Mesendoderm (in vitro differentiated cells): ENCODE results near the gene ANAPC16.
"Not testable (repeated sequence)": the region's sequence is repeated elsewhere in the genome, so short reads cannot be mapped to it uniquely, and the experiment has no call there.

Experiments
- DNase-seq: peaks from one replicate; pipeline ENCODE4 v3.0.0; 2013
- H2AK5ac ChIP-seq: 2 replicates; pipeline ENCODE4 v1.6.1; 2013; ENCODE audit warnings: low read length, inconsistent platforms
- H2BK120ac ChIP-seq: 2 replicates; pipeline ENCODE4 v1.6.1; 2013; ENCODE audit warnings: low read depth, mild to moderate bottlenecking, low read length, moderate library complexity, mixed read lengths
- H2BK15ac ChIP-seq: replicated peaks from 2 replicates; pipeline ENCODE4 v1.6.1; 2013; ENCODE audit warnings: low read depth, mild to moderate bottlenecking, moderate library complexity
- H2BK5ac ChIP-seq: 2 replicates; pipeline ENCODE4 v1.6.1; 2013; ENCODE audit warnings: low read length, inconsistent platforms
- H3K18ac ChIP-seq: 2 replicates; pipeline ENCODE4 v1.6.1; 2013; ENCODE audit warnings: mild to moderate bottlenecking, low read length, mixed read lengths
- H3K23ac ChIP-seq: one replicate; pipeline ENCODE4 v1.6.1; 2013; ENCODE audit warnings: low read length
- H3K27ac ChIP-seq: 2 replicates; pipeline ENCODE4 v1.5.1; 2013; ENCODE audit warnings: low read depth, mild to moderate bottlenecking, inconsistent platforms, low read length, moderate library complexity
- H3K27me3 ChIP-seq: 2 replicates; pipeline ENCODE4 v1.6.1; 2013; ENCODE audit warnings: low read length, control low read depth, mild to moderate bottlenecking, inconsistent platforms; ENCODE audit not compliant: insufficient read depth, poor library complexity
- H3K36me3 ChIP-seq: 2 replicates; pipeline ENCODE4 v1.6.1; 2013; ENCODE audit warnings: low read length, inconsistent platforms; ENCODE audit not compliant: control insufficient read depth, insufficient read depth
- H3K4ac ChIP-seq: one replicate; pipeline ENCODE4 v1.6.1; 2013; ENCODE audit warnings: low read depth, mild to moderate bottlenecking, low read length, moderate library complexity
- H3K4me1 ChIP-seq: 2 replicates; pipeline ENCODE4 v1.6.1; 2013; ENCODE audit warnings: low read depth, low read length, inconsistent platforms; ENCODE audit not compliant: control insufficient read depth
- H3K4me2 ChIP-seq: 2 replicates; pipeline ENCODE4 v1.6.1; 2013; ENCODE audit warnings: low read length
- H3K4me3 ChIP-seq: 2 replicates; pipeline ENCODE4 v1.5.1; 2013; ENCODE audit warnings: mild to moderate bottlenecking, low read length
- H3K56ac ChIP-seq: one replicate; pipeline ENCODE4 v1.6.1; 2013; ENCODE audit warnings: low read length
- H3K79me1 ChIP-seq: 2 replicates; pipeline ENCODE4 v1.6.1; 2013; ENCODE audit warnings: low read length, inconsistent platforms
- H3K79me2 ChIP-seq: 2 replicates; pipeline ENCODE4 v1.6.1; 2013; ENCODE audit warnings: mild to moderate bottlenecking, low read length; ENCODE audit not compliant: control insufficient read depth, insufficient read depth
- H3K9ac ChIP-seq: 2 replicates; pipeline ENCODE4 v1.6.1; 2013; ENCODE audit warnings: low read length, inconsistent platforms
- H4K5ac ChIP-seq: one replicate; pipeline ENCODE4 v1.6.1; 2013; ENCODE audit warnings: low read length
- H4K8ac ChIP-seq: one replicate; pipeline ENCODE4 v1.6.1; 2013; ENCODE audit warnings: low read depth, mild to moderate bottlenecking, control low read depth, low read length, moderate library complexity
- WGBS: extraction: QIAGEN DNeasy Blood & Tissue Kit; methylation state at CpG from one replicate; pipeline ENCODE4 v1.1.7; 2013; ENCODE audit warnings: low lambda C conversion rate, missing lambda C conversion rate; ENCODE audit not compliant: insufficient coverage; ENCODE audit errors: extremely low coverage; 5-methylcytosine and 5-hydroxymethylcytosine counted together

ANAPC16 gene

DNA sequence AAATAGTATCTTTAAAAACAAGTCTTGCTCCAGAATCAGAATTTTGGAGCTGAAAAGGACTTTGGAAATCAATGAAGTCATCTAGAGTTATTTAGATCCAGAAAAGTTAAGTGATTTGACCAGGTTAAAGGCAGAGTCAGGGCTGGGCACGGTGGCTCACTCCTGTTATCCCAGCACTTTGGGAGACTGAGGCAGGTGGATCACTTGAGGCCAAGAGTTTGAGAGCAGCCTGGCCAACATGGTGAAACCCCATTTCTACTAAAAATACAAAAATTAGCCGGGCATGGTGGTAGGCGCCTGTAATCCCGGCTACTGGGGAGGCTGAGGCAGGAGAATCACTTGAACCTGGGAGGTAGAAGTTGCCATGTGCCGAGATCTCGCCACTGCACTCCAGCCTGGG lies 8.4 kb downstream of the ANAPC16 start:
- H3K4me2 ChIP-seq, H2BK15ac ChIP-seq, H3K79me1 ChIP-seq, DNase-seq, H2BK5ac ChIP-seq, H2AK5ac ChIP-seq, H3K27me3 ChIP-seq, H3K18ac ChIP-seq, H3K4ac ChIP-seq, H3K4me3 ChIP-seq, H3K4me1 ChIP-seq, H3K79me2 ChIP-seq, H2BK120ac ChIP-seq, H3K36me3 ChIP-seq, H4K8ac ChIP-seq, H3K56ac ChIP-seq, H4K5ac ChIP-seq, H3K27ac ChIP-seq, H3K9ac ChIP-seq, H3K23ac ChIP-seq: not testable (repeated sequence)
- no CpG with 5 or more reads among the region's 6 CpGs for WGBS

- Histone ChIP-seq H3K79me1 (peaks cover 12% of the 10 kb centered on the region), H3K79me2 (peaks cover 3% of the 10 kb centered on the region), H3K4me3 (no peak overlapping the region), H3K4me2 (no peak overlapping the region), H3K23ac (no peak overlapping the region), H3K27me3 (no peaks in the 10 kb centered on the region), H3K4me1 (peaks cover 7% of the 10 kb centered on the region), H3K56ac (no peak overlapping the region), H4K5ac (no peak overlapping the region), H2BK15ac (no peak overlapping the region), H2BK120ac (no peak overlapping the region), H3K27ac (no peak overlapping the region), H4K8ac (no peak overlapping the region), H3K18ac (no peak overlapping the region), H2AK5ac (no peak overlapping the region), H3K9ac (no peak overlapping the region), H2BK5ac (no peak overlapping the region), H3K4ac (no peak overlapping the region), H3K36me3 (peaks cover 6% of the 10 kb centered on the region)
- no CpG with 5 or more reads among the region's 6 CpGs for WGBS
- DNase-seq: no peak
Measured at GRCh38 chr10:72226418-72227027, 10.7 kb downstream of the ANAPC16 start.

DNA sequence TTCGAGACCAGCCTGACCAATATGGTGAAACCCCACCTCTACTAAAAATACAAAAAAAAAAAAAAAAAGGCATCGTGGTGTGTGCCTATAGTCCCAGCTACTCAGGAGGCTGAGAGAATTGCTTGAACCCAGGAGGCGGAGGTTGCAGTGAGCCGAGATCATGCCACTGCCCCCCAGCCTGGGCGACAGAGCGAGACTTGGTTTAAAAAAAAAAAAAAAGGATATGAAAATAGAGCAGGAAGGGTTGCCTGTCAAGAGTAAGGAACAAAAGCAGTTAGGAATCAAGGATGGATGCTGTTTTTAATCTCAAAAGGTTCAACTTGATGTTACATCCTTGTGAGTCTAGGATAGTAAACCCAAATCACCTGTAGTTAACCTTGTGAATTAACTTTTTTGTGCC lies 12.0 kb downstream of the ANAPC16 start:
- H3K18ac ChIP-seq: no peak overlapping the region
- no peak overlapping the region for H2BK5ac ChIP-seq
- H3K9ac ChIP-seq: no peak overlapping the region
- peaks cover 3% of the 10 kb centered on the region for H3K79me2 ChIP-seq
- no peak overlapping the region for H2BK120ac ChIP-seq
- H3K79me1 ChIP-seq: peaks cover 12% of the 10 kb centered on the region
- H2BK15ac ChIP-seq: no peak overlapping the region
- H3K4me2 ChIP-seq: no peak overlapping the region
- H3K4me3 ChIP-seq: no peak overlapping the region
- H3K36me3 ChIP-seq: peaks cover 6% of the 10 kb centered on the region
- WGBS: no CpG with 5 or more reads among the region's 6 CpGs
- H2AK5ac ChIP-seq: no peak overlapping the region
- no peaks in the 10 kb centered on the region for H3K27me3 ChIP-seq
- H3K4me1 ChIP-seq: peaks cover 7% of the 10 kb centered on the region
- H3K4ac ChIP-seq: no peak overlapping the region
- H4K8ac ChIP-seq: no peak overlapping the region
- H3K56ac ChIP-seq: no peak overlapping the region
- DNase-seq: no peak
- no peak overlapping the region for H3K23ac ChIP-seq
- no peak overlapping the region for H4K5ac ChIP-seq
- peak overlapping the region; percentile 62 for H3K27ac ChIP-seq

DNA sequence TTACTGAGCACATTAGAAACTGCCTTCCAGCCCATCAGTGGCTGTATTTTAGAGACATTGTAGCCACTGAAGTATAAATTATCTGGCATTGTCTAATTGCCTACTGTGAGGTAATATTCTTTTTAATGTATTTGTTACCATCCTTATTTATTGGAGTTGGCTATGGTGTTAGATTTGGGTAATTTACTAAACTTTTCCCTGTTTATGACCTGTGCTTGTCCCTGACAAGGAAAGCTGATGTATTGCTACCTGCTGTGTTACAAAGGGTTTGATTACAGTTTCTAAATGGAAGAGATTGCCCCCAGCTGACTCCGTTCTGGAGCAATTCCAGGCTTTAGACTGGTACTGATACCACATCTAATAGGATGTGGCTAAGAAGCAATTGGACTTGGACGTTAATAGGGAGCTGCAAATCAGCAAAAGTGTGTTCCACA lies 12.5 kb downstream of the ANAPC16 start:
- Histone ChIP-seq H3K4me3 (no peak overlapping the region), H2BK5ac (no peak overlapping the region), H2AK5ac (no peak overlapping the region), H3K4me1 (peaks cover 7% of the 10 kb centered on the region), H3K79me1 (peaks cover 12% of the 10 kb centered on the region), H3K36me3 (peaks cover 6% of the 10 kb centered on the region), H2BK120ac (no peak overlapping the region), H3K27me3 (no peaks in the 10 kb centered on the region), H3K23ac (no peak overlapping the region), H3K4ac (no peak overlapping the region), H3K27ac (peak overlapping the region; percentile 62), H3K4me2 (no peak overlapping the region), H2BK15ac (no peak overlapping the region), H4K5ac (no peak overlapping the region), H3K9ac (no peak overlapping the region), H4K8ac (no peak overlapping the region), H3K56ac (no peak overlapping the region), H3K79me2 (peaks cover 3% of the 10 kb centered on the region), H3K18ac (no peak overlapping the region)
- DNase-seq: peak; percentile 39
- no CpG with 5 or more reads among the region's 2 CpGs for WGBS

DNA sequence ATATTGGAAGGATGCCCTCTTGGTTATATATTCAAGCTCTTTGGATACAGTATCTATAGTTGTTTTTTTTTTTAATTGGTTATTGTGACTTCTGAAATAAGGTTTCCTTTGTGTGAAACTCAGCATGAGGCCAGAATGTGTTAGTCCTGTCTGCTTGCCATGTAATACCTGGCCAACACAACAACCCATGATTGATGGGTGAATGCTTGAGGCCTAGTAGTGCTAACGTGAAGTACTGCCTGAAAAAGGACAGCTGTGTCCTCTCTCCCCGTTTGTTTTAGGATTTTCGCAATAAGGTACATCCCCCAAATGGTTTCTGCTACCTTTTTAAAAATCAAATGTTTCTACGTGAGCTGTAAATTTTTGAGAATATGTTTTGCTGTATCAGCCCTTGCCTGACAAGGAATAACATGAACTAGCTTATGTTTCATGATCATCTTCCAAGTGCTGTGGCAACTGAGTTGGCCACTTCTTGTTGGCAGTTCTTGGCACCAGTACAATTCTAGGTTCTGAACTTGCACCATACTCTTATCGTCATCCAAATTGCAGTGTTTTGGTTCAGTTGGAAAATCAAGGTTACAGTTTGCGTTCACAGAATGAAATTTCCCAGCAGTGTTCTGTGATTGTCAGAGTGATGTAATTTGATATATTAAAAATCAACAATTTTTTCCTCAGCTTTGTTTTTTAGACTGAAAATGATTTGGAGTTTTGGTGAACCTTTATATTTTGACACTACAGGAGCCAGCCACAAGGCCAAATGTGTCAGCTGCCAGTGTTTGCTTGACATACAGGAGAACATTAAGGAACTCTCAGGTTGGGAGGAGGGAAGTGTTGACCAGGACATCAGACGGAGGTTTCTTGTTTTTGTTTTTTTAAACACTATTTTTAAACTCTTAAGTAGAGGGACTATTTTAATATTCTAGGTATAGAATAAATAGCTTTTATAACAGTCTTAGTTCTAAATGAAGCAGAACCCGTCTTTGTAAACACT lies 13.7 kb downstream of the ANAPC16 start:
- H4K5ac ChIP-seq: no peak overlapping the region
- H3K79me1 ChIP-seq: peaks cover 10% of the 10 kb centered on the region
- H3K23ac ChIP-seq: no peak overlapping the region
- no peak overlapping the region for H2BK5ac ChIP-seq
- H3K4ac ChIP-seq: no peak overlapping the region
- no CpG with 5 or more reads among the region's 8 CpGs for WGBS
- no peak overlapping the region for H3K27ac ChIP-seq
- peaks cover 3% of the 10 kb centered on the region for H3K79me2 ChIP-seq
- H3K9ac ChIP-seq: peak overlapping the region; percentile 39
- H3K4me3 ChIP-seq: no peak overlapping the region
- H2BK15ac ChIP-seq: no peak overlapping the region
- no peak overlapping the region for H4K8ac ChIP-seq
- peaks cover 7% of the 10 kb centered on the region for H3K4me1 ChIP-seq
- H3K18ac ChIP-seq: no peak overlapping the region
- DNase-seq: peak; percentile 41
- H3K4me2 ChIP-seq: no peak overlapping the region
- H3K36me3 ChIP-seq: peaks cover 4% of the 10 kb centered on the region
- peak overlapping the region; percentile 37 for H3K56ac ChIP-seq
- no peaks in the 10 kb centered on the region for H3K27me3 ChIP-seq
- no peak overlapping the region for H2AK5ac ChIP-seq
- no peak overlapping the region for H2BK120ac ChIP-seq
